Measurements from ENCODE around the gene VIPR1. TPM values are rescaled to one million over a fixed set of nuclear protein-coding genes. Genes with fewer than 3 reads are reported as not detected.

VIPR1 gene
- total RNA-seq, 4 donors from 2014 or later, result 2.4 to 17.3 (median 10.4) TPM

DNA sequence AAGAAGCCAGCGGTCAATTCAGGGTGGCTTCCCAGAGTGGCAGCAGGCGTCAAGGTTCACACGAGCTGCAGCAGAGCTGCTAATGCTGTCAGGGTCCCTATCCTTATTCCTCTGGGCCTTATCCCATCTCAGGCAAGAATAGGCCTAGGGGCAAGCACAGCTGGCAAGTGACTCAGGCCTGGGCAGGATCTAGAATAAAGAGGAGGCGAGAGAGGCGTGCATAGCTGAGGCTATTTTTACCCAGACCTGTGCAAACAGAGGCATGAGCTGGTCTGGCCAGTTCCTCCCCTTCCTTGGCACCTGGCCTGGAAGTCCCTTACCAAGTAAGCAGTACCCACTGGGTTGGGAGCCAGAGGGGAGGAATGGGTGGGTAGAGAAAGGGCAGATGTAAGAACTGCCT is 12.2 kb upstream of the VIPR1 start:
- Histone ChIP-seq H3K4me3 (no peak overlapping the region), H3K36me3 (no peaks in the 10 kb centered on the region), H3K4me1 (no peaks in the 10 kb centered on the region), H3K9me3 (peaks cover 0 to 4% (median 0%) of the 10 kb centered on the region in 4 donors), H3K27me3 (no peaks in the 10 kb centered on the region), H3K27ac (no peak overlapping the region)
- WGBS, 2 donors, result 54 to 62% methylated on average over 5 of the region's 5 CpGs
- TF ChIP-seq, protein P1, sequence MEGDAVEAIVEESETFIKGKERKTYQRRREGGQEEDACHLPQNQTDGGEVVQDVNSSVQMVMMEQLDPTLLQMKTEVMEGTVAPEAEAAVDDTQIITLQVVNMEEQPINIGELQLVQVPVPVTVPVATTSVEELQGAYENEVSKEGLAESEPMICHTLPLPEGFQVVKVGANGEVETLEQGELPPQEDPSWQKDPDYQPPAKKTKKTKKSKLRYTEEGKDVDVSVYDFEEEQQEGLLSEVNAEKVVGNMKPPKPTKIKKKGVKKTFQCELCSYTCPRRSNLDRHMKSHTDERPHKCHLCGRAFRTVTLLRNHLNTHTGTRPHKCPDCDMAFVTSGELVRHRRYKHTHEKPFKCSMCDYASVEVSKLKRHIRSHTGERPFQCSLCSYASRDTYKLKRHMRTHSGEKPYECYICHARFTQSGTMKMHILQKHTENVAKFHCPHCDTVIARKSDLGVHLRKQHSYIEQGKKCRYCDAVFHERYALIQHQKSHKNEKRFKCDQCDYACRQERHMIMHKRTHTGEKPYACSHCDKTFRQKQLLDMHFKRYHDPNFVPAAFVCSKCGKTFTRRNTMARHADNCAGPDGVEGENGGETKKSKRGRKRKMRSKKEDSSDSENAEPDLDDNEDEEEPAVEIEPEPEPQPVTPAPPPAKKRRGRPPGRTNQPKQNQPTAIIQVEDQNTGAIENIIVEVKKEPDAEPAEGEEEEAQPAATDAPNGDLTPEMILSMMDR (IDR thresholded peaks at IDR 0.05), result no peak
- TF ChIP-seq EP300 (IDR thresholded peaks at IDR 0.05), result no peak
- TF ChIP-seq POLR2A (IDR thresholded peaks at IDR 0.05), result no peak
- DNase-seq (ENCODE audit: low spot score in 2 of 2), result no peak

DNA sequence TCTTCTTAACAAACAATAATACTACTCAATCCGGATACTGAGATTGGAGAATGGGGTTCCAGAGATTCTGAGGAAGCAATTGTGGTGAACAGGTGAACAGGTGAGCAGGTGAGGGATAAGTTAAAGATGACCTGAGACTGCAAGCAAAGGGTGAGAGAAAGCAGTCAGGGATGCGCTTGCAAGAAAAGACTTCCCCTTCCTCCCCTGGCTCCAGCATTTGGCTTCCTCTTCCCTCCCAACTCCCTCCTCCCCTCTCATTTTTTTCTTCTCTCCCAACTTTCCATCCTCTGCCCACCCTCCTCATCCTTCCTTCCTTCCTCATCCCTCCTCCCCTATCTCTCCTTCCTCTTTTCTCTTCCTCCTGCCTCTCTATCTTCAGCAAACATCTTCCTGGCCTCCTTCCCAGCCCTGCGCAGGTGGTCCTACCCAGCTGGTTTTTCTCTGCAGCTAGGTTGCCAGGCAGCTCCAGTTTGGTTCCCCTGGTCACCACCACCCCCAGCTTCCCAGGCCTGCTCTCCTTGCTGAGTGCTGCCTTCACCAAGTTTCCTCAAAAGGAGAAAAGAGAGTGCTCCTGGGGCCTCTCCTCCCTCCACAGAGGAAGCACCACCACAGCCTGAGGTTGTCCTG is 10.4 kb upstream of the VIPR1 start:
- TF ChIP-seq, protein P1 (IDR thresholded peaks at IDR 0.05), result no peak
- TF ChIP-seq POLR2A (IDR thresholded peaks at IDR 0.05) (no peak), EP300 (IDR thresholded peaks at IDR 0.05) (no peak)
- Histone ChIP-seq H3K36me3 (no peaks in the 10 kb centered on the region), H3K4me3 (no peak overlapping the region), H3K4me1 (no peaks in the 10 kb centered on the region), H3K9me3 (peaks cover 0 to 4% (median 0%) of the 10 kb centered on the region in 4 donors), H3K27me3 (no peaks in the 10 kb centered on the region), H3K27ac (no peak overlapping the region)
- no peak for DNase-seq (ENCODE audit: low spot score in 2 of 2)
- WGBS, 2 donors, result 79 to 84% methylated on average over 3 of the region's 3 CpGs

DNA sequence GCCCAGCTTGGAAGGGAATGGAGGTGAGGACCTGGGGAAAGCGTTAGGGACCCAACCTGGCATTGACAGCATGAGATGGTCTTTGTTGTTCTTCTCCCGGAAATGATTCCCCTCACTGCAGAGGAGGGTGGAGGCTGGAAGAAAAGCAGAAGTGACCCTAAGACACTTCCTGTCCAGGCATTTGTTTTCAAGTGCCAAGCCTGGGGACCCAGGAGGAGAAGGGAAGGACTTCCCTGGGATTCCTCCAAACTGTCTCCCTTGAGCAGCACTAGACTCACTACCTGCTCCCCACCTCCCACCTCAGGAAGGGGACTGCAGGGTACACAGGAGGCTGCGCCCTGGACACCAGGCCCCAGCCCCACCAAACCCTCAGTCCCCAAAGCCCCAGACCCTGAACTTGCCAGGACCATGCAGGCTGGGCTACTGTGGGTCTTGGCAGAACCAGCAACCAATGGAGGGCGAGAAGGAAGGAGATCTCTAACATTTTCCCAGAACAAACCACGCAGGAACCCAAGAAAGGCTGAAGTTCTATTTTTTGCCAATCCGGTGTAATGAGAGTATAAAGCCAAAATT is 9.8 kb upstream of the VIPR1 start:
- DNase-seq (ENCODE audit: low spot score in 2 of 2), result no peak
- Histone ChIP-seq H3K9me3 (peaks cover 0 to under 1% (median 0%) of the 10 kb centered on the region in 4 donors), H3K4me1 (no peaks in the 10 kb centered on the region), H3K36me3 (no peaks in the 10 kb centered on the region), H3K27ac (no peak overlapping the region), H3K4me3 (no peak overlapping the region), H3K27me3 (no peaks in the 10 kb centered on the region)
- TF ChIP-seq EP300 (IDR thresholded peaks at IDR 0.05) (no peak), POLR2A (IDR thresholded peaks at IDR 0.05) (no peak)
- TF ChIP-seq, protein P1 (IDR thresholded peaks at IDR 0.05), result no peak
- 57 to 69% methylated on average over 5 to 6 of the region's 6 CpGs for WGBS, 2 donors

DNA sequence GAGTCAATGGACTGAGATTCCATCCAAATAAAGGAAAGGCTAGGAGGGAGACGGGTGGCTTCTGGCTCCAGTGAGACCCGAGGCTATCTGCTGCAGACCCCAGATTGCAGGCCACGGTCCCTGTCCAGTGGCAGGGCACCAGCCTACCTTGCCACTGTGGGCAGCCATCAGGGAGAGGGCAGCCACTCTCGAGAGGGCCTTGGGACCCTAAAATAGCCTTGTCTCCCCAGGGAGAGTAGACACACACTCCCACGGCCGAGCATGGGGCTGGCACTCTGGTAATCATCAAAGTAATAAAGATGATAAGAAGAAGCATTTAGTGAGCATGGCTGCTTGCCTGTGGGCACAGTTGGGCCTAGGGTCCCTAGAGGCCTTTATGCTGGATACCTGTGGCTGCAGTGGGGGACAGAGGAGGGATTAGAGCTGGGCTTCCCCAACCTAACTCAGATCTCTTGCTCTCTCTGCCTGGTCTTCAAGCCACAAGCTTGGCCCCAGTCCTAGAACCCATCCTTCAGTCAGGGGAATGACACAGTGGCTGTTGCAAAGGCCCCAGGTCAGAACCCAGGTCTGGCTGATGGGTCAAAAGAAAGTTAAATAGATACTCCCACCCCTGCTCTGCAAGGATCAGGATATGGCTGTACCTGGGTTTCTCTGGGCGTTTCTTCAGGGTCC is 9.2 kb upstream of the VIPR1 start:
- no peak for DNase-seq (ENCODE audit: low spot score in 2 of 2)
- 81 to 82% methylated on average over 7 of the region's 7 CpGs for WGBS, 2 donors

More for the DNA sequence above, 9.2 kb upstream of the VIPR1 start:
- Histone ChIP-seq H3K4me3 (no peak overlapping the region), H3K9me3 (no peaks in the 10 kb centered on the region), H3K36me3 (no peaks in the 10 kb centered on the region), H3K27ac (no peak overlapping the region), H3K27me3 (no peaks in the 10 kb centered on the region), H3K4me1 (no peaks in the 10 kb centered on the region)
- no peak for TF ChIP-seq POLR2A (IDR thresholded peaks at IDR 0.05)
- no peak for TF ChIP-seq EP300 (IDR thresholded peaks at IDR 0.05)
- TF ChIP-seq, protein P1 (IDR thresholded peaks at IDR 0.05), result no peak
